DOHH2 (cell line): ENCODE measurements around the gene OLIG2.

Source experiments
- H3F3A ChIP-seq: fragments of 200-600 bp; sonication (generic), shearing (Covaris generic); 2 replicates; pipeline ENCODE4 v1.6.0; 2016; ENCODE audit warnings: antibody characterized with exemption, mild to moderate bottlenecking; ENCODE audit not compliant: control insufficient read depth, insufficient read depth
- H3K27ac ChIP-seq: fragments of 200-600 bp; sonication (generic); 2 replicates; pipeline ENCODE4 v1.5.1; 2014; ENCODE audit warnings: low read depth, mild to moderate bottlenecking, low read length, moderate library complexity
- H3K27me3 ChIP-seq: fragments of 200-600 bp; sonication (generic); 2 replicates; pipeline ENCODE4 v1.6.1; 2014; ENCODE audit warnings: mild to moderate bottlenecking, low read length, mixed read lengths; ENCODE audit not compliant: control insufficient read depth
- H3K36me3 ChIP-seq: fragments of 200-600 bp; sonication (generic); 2 replicates; pipeline ENCODE4 v1.6.1; 2014; ENCODE audit warnings: mild to moderate bottlenecking, low read length, moderate library complexity, mixed read lengths; ENCODE audit not compliant: control insufficient read depth
- H3K4me1 ChIP-seq: fragments of 200-600 bp; sonication (generic); 2 replicates; pipeline ENCODE4 v1.6.1; 2014; ENCODE audit warnings: mild to moderate bottlenecking, low read length, mixed read lengths; ENCODE audit not compliant: control insufficient read depth
- H3K4me2 ChIP-seq: fragments of 200-600 bp; sonication (generic); 2 replicates; pipeline ENCODE4 v1.6.0; 2014; ENCODE audit warnings: mild to moderate bottlenecking, low read length, moderate library complexity
- H3K4me3 ChIP-seq: fragments of 200-600 bp; sonication (generic); 2 replicates; pipeline ENCODE4 v1.5.1; 2014; ENCODE audit warnings: mild to moderate bottlenecking, low read length, mixed read lengths
- H3K79me2 ChIP-seq: fragments of 200-600 bp; sonication (generic); 2 replicates; pipeline ENCODE4 v1.6.1; 2014; ENCODE audit warnings: mild to moderate bottlenecking, low read length, mixed read lengths; ENCODE audit not compliant: control insufficient read depth
- H3K9me2 ChIP-seq: fragments of 200-600 bp; sonication (generic); replicated peaks from 2 replicates; pipeline ENCODE4 v1.6.1; 2014; ENCODE audit warnings: mild to moderate bottlenecking, low read length, mixed read lengths; ENCODE audit not compliant: control insufficient read depth
- H3K9me3 ChIP-seq: fragments of 200-600 bp; sonication (generic); 2 replicates; pipeline ENCODE4 v1.6.1; 2014; ENCODE audit warnings: antibody characterized with exemption, low read length, mixed read lengths; ENCODE audit not compliant: control insufficient read depth, insufficient read depth
- H4K20me1 ChIP-seq: fragments of 200-600 bp; sonication (generic); 2 replicates; pipeline ENCODE4 v1.6.0; 2014; ENCODE audit warnings: low read depth, mild to moderate bottlenecking, antibody characterized with exemption, low read length, moderate library complexity; ENCODE audit not compliant: control insufficient read depth, insufficient read depth
- CTCF ChIP-seq: fragments of 200-600 bp; sonication (generic); IDR thresholded peaks from one replicate; pipeline ENCODE4 v1.5.1; 2014; ENCODE audit warnings: antibody characterized with exemption, mild to moderate bottlenecking, low read depth, low read length; ENCODE audit not compliant: poor library complexity, severe bottlenecking
- EZH2phosphoT487 ChIP-seq: fragments of 200-600 bp; sonication (generic); IDR thresholded peaks from 2 replicates; pipeline ENCODE4 v1.6.1; 2017; ENCODE audit warnings: borderline replicate concordance, mild to moderate bottlenecking, antibody characterized with exemption, low read length, moderate library complexity, mixed read lengths

Gene OLIG2

GRCh38 chr21:33021150-33021549, 4.6 kb upstream of the OLIG2 start:
- H3K4me3 ChIP-seq = no peak overlapping the region
- no peaks in the 10 kb centered on the region for H4K20me1 ChIP-seq
- H3K79me2 ChIP-seq = no peaks in the 10 kb centered on the region
- TF ChIP-seq CTCF (no peak), EZH2phosphoT487 (no peak)
- H3K36me3 ChIP-seq = no peaks in the 10 kb centered on the region
- no peaks in the 10 kb centered on the region for H3K9me2 ChIP-seq
- no peaks in the 10 kb centered on the region for H3K4me1 ChIP-seq
- no peak overlapping the region for H3K4me2 ChIP-seq
- no peak overlapping the region for H3K27ac ChIP-seq
- no peaks in the 10 kb centered on the region for H3F3A ChIP-seq
- H3K9me3 ChIP-seq = no peaks in the 10 kb centered on the region
- peaks cover 12% of the 10 kb centered on the region for H3K27me3 ChIP-seq

GRCh38 chr21:33021667-33022066, 4.1 kb upstream of the OLIG2 start:
- Histone ChIP-seq H3K27me3 (peaks cover 12% of the 10 kb centered on the region), H3K36me3 (no peaks in the 10 kb centered on the region), H3F3A (no peaks in the 10 kb centered on the region), H4K20me1 (no peaks in the 10 kb centered on the region), H3K79me2 (no peaks in the 10 kb centered on the region), H3K4me2 (no peak overlapping the region), H3K27ac (no peak overlapping the region), H3K9me2 (no peaks in the 10 kb centered on the region), H3K9me3 (no peaks in the 10 kb centered on the region), H3K4me1 (no peaks in the 10 kb centered on the region), H3K4me3 (no peak overlapping the region)
- no peak for TF ChIP-seq CTCF
- TF ChIP-seq EZH2phosphoT487 = no peak

- H3K4me2 ChIP-seq = no peak overlapping the region
- no peak overlapping the region for H3K27ac ChIP-seq
- H3K27me3 ChIP-seq = peaks cover 12% of the 10 kb centered on the region
- H3K36me3 ChIP-seq = no peaks in the 10 kb centered on the region
- no peak for TF ChIP-seq EZH2phosphoT487
- TF ChIP-seq CTCF = no peak
- H4K20me1 ChIP-seq = no peaks in the 10 kb centered on the region
- H3F3A ChIP-seq = no peaks in the 10 kb centered on the region
- H3K9me2 ChIP-seq = no peaks in the 10 kb centered on the region
- H3K4me3 ChIP-seq = no peak overlapping the region
- no peaks in the 10 kb centered on the region for H3K79me2 ChIP-seq
- no peaks in the 10 kb centered on the region for H3K4me1 ChIP-seq
- H3K9me3 ChIP-seq = no peaks in the 10 kb centered on the region
Measured at GRCh38 chr21:33022489-33022827, 3.3 kb upstream of the OLIG2 start.
